HepG2 (cell line): ENCODE results near the gene INF2. TPM values are rescaled to one million over a fixed set of nuclear protein-coding genes. Genes with fewer than 3 reads are reported as not detected.

Experiments used
- ATF6 ChIP-seq: sonication (generic); formaldehyde crosslinking; conservative IDR thresholded peaks from 2 replicates; pipeline ENCODE4 v1.4.0; 2020; ENCODE audit warnings: missing genetic modification reagents
- FOXA1 ChIP-seq, 2 experiments: fragments of 450-650 bp in 1 of 2; sonication (generic) in 1 of 2; formaldehyde crosslinking in 1 of 2; IDR thresholded peaks; 2 replicates each; pipeline versions ENCODE4 v1.4.0 to v1.6.1; 2016 to 2020; ENCODE audit warnings: missing genetic modification reagents in 1 of 2
- LCORL ChIP-seq, 2 experiments: fragments of 450-650 bp in 1 of 2; sonication (generic) in 1 of 2; formaldehyde crosslinking in 1 of 2; IDR thresholded peaks; 2 replicates each; pipeline versions ENCODE4 v1.5.0 to v1.6.1; 2017 to 2020; ENCODE audit warnings: antibody characterized with exemption in 1 of 2, missing genetic modification reagents in 1 of 2
- MIXL1 ChIP-seq: IDR thresholded peaks from 2 replicates; pipeline ENCODE4 v1.6.1; 2016
- MTA1 ChIP-seq: sonication (generic); formaldehyde crosslinking; IDR thresholded peaks from 2 replicates; pipeline ENCODE4 v1.4.0; 2020; ENCODE audit warnings: missing genetic modification reagents, mild to moderate bottlenecking, borderline replicate concordance
- RBFOX2 ChIP-seq: fragments of 200-400 bp; formaldehyde crosslinking; IDR thresholded peaks from 2 replicates; pipeline ENCODE4 v1.6.1; 2017; ENCODE audit warnings: low read depth, mild to moderate bottlenecking, low read length
- REL ChIP-seq: sonication (generic); formaldehyde crosslinking; conservative IDR thresholded peaks from 2 replicates; pipeline ENCODE4 v1.8.0; 2022; ENCODE audit warnings: mild to moderate bottlenecking, missing genetic modification reagents, moderate library complexity
- RNF219 ChIP-seq: sonication (generic); formaldehyde crosslinking; IDR thresholded peaks from 2 replicates; pipeline ENCODE4 v1.5.0; 2020; ENCODE audit warnings: mild to moderate bottlenecking, missing genetic modification reagents
- SMAD3 ChIP-seq: sonication (generic); formaldehyde crosslinking; IDR thresholded peaks from 2 replicates; pipeline ENCODE4 v1.4.0; 2020; ENCODE audit warnings: missing genetic modification reagents
- TEAD3 ChIP-seq: optimal IDR thresholded peaks from 2 replicates; pipeline ENCODE3; 2016; ENCODE audit warnings: borderline replicate concordance
- ZBTB21 ChIP-seq: sonication (generic); formaldehyde crosslinking; IDR thresholded peaks from 2 replicates; pipeline ENCODE4 v1.4.0; 2020; ENCODE audit warnings: missing genetic modification reagents
- ZBTB34 ChIP-seq: sonication (generic); formaldehyde crosslinking; IDR thresholded peaks from 2 replicates; pipeline ENCODE4 v1.8.0; 2022; ENCODE audit warnings: mild to moderate bottlenecking, missing genetic modification reagents
- ZBTB37 ChIP-seq: sonication (generic); formaldehyde crosslinking; IDR thresholded peaks from 2 replicates; pipeline ENCODE4 v1.4.0; 2020; ENCODE audit warnings: mild to moderate bottlenecking, missing genetic modification reagents
- ZFP1 ChIP-seq: IDR thresholded peaks from 2 replicates; pipeline ENCODE4 v1.6.1; 2016
- ZNF251 ChIP-seq: sonication (generic); formaldehyde crosslinking; IDR thresholded peaks from 2 replicates; pipeline ENCODE4 v1.9.0; 2021; ENCODE audit warnings: mild to moderate bottlenecking, missing genetic modification reagents
- ZNF260 ChIP-seq: sonication (generic); formaldehyde crosslinking; IDR thresholded peaks from 2 replicates; pipeline ENCODE4 v1.4.0; 2020; ENCODE audit warnings: missing genetic modification reagents, low read depth, mild to moderate bottlenecking, borderline replicate concordance
- ZNF556 ChIP-seq: sonication (generic); formaldehyde crosslinking; IDR thresholded peaks from 2 replicates; pipeline ENCODE4 v1.4.0; 2020; ENCODE audit warnings: mild to moderate bottlenecking, missing genetic modification reagents, borderline replicate concordance
- ZNF749 ChIP-seq: sonication (generic); formaldehyde crosslinking; IDR thresholded peaks from 2 replicates; pipeline ENCODE4 v1.8.0; 2022; ENCODE audit warnings: mild to moderate bottlenecking, missing genetic modification reagents, moderate library complexity, borderline replicate concordance
- ZNF776 ChIP-seq: sonication (generic); formaldehyde crosslinking; IDR thresholded peaks from 2 replicates; pipeline ENCODE4 v1.4.0; 2020; ENCODE audit warnings: mild to moderate bottlenecking, missing genetic modification reagents
- ZNF850 ChIP-seq: sonication (generic); formaldehyde crosslinking; conservative IDR thresholded peaks from 2 replicates; pipeline ENCODE4 v1.9.0; 2021; ENCODE audit warnings: mild to moderate bottlenecking, missing genetic modification reagents
- ZNF883 ChIP-seq: sonication (generic); formaldehyde crosslinking; IDR thresholded peaks from 2 replicates; pipeline ENCODE4 v1.5.1; 2020; ENCODE audit warnings: mild to moderate bottlenecking, missing genetic modification reagents; ENCODE audit errors: not compliant biosample characterization
- ZSCAN22 ChIP-seq: sonication (generic); formaldehyde crosslinking; IDR thresholded peaks from 2 replicates; pipeline ENCODE4 v1.4.0; 2020; ENCODE audit warnings: mild to moderate bottlenecking, missing genetic modification reagents
- ZSCAN30 ChIP-seq: sonication (generic); formaldehyde crosslinking; IDR thresholded peaks from 2 replicates; pipeline ENCODE4 v1.5.0; 2020; ENCODE audit warnings: mild to moderate bottlenecking, missing genetic modification reagents
- polyA plus RNA-seq, 8 experiments: library from polyadenylated mRNA; depleted of rRNA in 3 of 8; stranded (reverse) in 7 of 8; unstranded in 1 of 8; fragments of >200 nt; fragmentation: Illumina TruSeq in 4 of 8; extraction: Trizol in 4 of 8; gene quantifications; 2 replicates each; pipeline versions ENCODE4 v1.2.1 to v1.2.3, GENCODE V29; 2011 to 2016; ENCODE audit warnings: low read depth in 4 of 8, missing spikeins in 1 of 8, mixed read lengths in 1 of 8; ENCODE audit not compliant: insufficient read depth in 1 of 8
- total RNA-seq, 5 experiments: library from RNA; depleted of rRNA; stranded (reverse); fragments of >200 nt; fragmentation: Illumina TruSeq; extraction: Trizol; gene quantifications; 2 replicates each; pipeline ENCODE4 v1.2.3, GENCODE V29; 2016; ENCODE audit warnings: low read depth in 1 of 5

INF2 gene
- total and polyA plus RNA-seq, 2 of the 13 experiments (the other 11 are each of a cell fraction or from before 2014, with no cell fraction given): 16.4 to 26.4 TPM

- no peak for TF ChIP-seq MTA1 (CRISPR knock-in tag)
- no peak for TF ChIP-seq ZBTB34 (CRISPR knock-in tag)
- no peak; the same call in 1 of the 2 replicates for TF ChIP-seq ZNF556 (CRISPR knock-in tag)
- TF ChIP-seq FOXA1 (IDR thresholded peaks at IDR 0.05): no peak
- TF ChIP-seq FOXA1 (CRISPR knock-in tag; IDR thresholded peaks at IDR 0.05): no peak
- no peak for TF ChIP-seq ZNF776
- TF ChIP-seq ZNF749 (CRISPR knock-in tag): no peak
- TF ChIP-seq ZNF260 (CRISPR knock-in tag): no peak
- TF ChIP-seq RBFOX2: peak; percentile 16; the same call in 1 of the 2 replicates
- no peak for TF ChIP-seq ZFP1
- TF ChIP-seq ZNF883 (CRISPR knock-in tag): no peak
- no peak for TF ChIP-seq REL (CRISPR knock-in tag)
- no peak for TF ChIP-seq ZNF251 (CRISPR knock-in tag)
- TF ChIP-seq TEAD3 (CRISPR knock-in tag): no peak
- TF ChIP-seq ZNF850 (CRISPR knock-in tag): 0 out of 2 replicates have a peak, but pooled peaks have one; percentile 26
- TF ChIP-seq ZSCAN30 (CRISPR knock-in tag): no peak
- no peak for TF ChIP-seq ZBTB21 (CRISPR knock-in tag)
- TF ChIP-seq RNF219: no peak
- no peak for TF ChIP-seq SMAD3
- 0 out of 2 replicates have a peak, but pooled peaks have one; percentile 16 for TF ChIP-seq ZSCAN22 (CRISPR knock-in tag)
- no peak for TF ChIP-seq LCORL (IDR thresholded peaks at IDR 0.05)
- TF ChIP-seq LCORL (CRISPR knock-in tag; IDR thresholded peaks at IDR 0.05): no peak
- TF ChIP-seq ATF6 (CRISPR knock-in tag): peak; percentile 39; the same call in 1 of the 2 replicates
- no peak for TF ChIP-seq MIXL1
- no peak for TF ChIP-seq ZBTB37
Measured at GRCh38 chr14:104688505-104689108, 811 bp upstream of the INF2 start (continued).
